Keratinocyte (primary cell): ENCODE measurements around the gene HTRA3. TPM values are rescaled to one million over a fixed set of nuclear protein-coding genes. Genes with fewer than 3 reads are reported as not detected.

Experiments
- DNase-seq: peaks from one replicate; pipeline ENCODE4 v3.0.0-alpha.2; 2011; ENCODE audit warnings: low read depth, missing footprints, low spot score
- FAIRE-seq: peaks from 2 replicates; lab custom pipeline; 2011; peaks lifted over from hg19 to GRCh38; lab: Jason Lieb, UNC
- H2AFZ ChIP-seq: 2 replicates; pipeline ENCODE4 v1.6.0; 2012; ENCODE audit warnings: low read length, control low read depth, inconsistent platforms; ENCODE audit not compliant: control insufficient read depth
- H3K27ac ChIP-seq: 2 replicates; pipeline ENCODE4 v1.5.1; 2011; ENCODE audit warnings: low read length; ENCODE audit not compliant: control insufficient read depth, insufficient read depth
- H3K27me3 ChIP-seq: 3 replicates; pipeline ENCODE4 v1.6.0; 2011; ENCODE audit warnings: low read length; ENCODE audit not compliant: control insufficient read depth, insufficient read depth; ENCODE audit errors: extremely low read depth
- H3K36me3 ChIP-seq, 2 experiments: 2 replicates in 1 of 2; 3 replicates in 1 of 2; pipeline ENCODE4 v1.5.1; 2011; ENCODE audit warnings: low read length in 2 of 2, mild to moderate bottlenecking in 1 of 2; ENCODE audit not compliant: control insufficient read depth in 2 of 2, insufficient read depth in 2 of 2; ENCODE audit errors: extremely low read depth in 1 of 2
- H3K4me1 ChIP-seq: 3 replicates; pipeline ENCODE4 v1.5.1; 2011; ENCODE audit warnings: low read length; ENCODE audit not compliant: control insufficient read depth, insufficient read depth; ENCODE audit errors: extremely low read depth
- H3K4me2 ChIP-seq: 3 replicates; pipeline ENCODE4 v1.6.0; 2011; ENCODE audit warnings: low read depth, low read length; ENCODE audit not compliant: control insufficient read depth, insufficient read depth; ENCODE audit errors: extremely low read depth
- H3K4me3 ChIP-seq, 3 experiments: fragments of 200-600 bp in 1 of 3; sonication (generic) in 1 of 3; 2 replicates in 2 of 3; 3 replicates in 1 of 3; pipeline ENCODE4 v1.5.1; 2011 to 2016; ENCODE audit warnings: low read length in 3 of 3, mild to moderate bottlenecking in 3 of 3, control low read depth in 2 of 3, inconsistent platforms in 1 of 3, low read depth in 1 of 3, mixed read lengths in 1 of 3, mixed run types in 1 of 3, moderate library complexity in 1 of 3; ENCODE audit not compliant: control insufficient read depth in 2 of 3, insufficient read depth in 2 of 3; ENCODE audit errors: extremely low read depth in 1 of 3
- H3K79me2 ChIP-seq: 2 replicates; pipeline ENCODE4 v1.6.0; 2012; ENCODE audit warnings: low read length; ENCODE audit not compliant: control insufficient read depth, insufficient read depth
- H3K9ac ChIP-seq: 3 replicates; pipeline ENCODE4 v1.6.0; 2011; ENCODE audit warnings: low read length; ENCODE audit not compliant: control insufficient read depth, insufficient read depth; ENCODE audit errors: extremely low read depth
- H3K9me1 ChIP-seq: 3 replicates; pipeline ENCODE4 v1.6.0; 2011; ENCODE audit warnings: low read length; ENCODE audit not compliant: control insufficient read depth, insufficient read depth; ENCODE audit errors: extremely low read depth
- H3K9me3 ChIP-seq: 2 replicates; pipeline ENCODE4 v1.5.1; 2012; ENCODE audit warnings: low read depth, low read length; ENCODE audit not compliant: control insufficient read depth
- H4K20me1 ChIP-seq: 3 replicates; pipeline ENCODE4 v1.6.0; 2011; ENCODE audit warnings: low read length; ENCODE audit not compliant: control insufficient read depth, insufficient read depth; ENCODE audit errors: extremely low read depth
- CTCF ChIP-seq, 3 experiments: IDR thresholded peaks in 1 of 3; conservative IDR thresholded peaks in 1 of 3; optimal IDR thresholded peaks in 1 of 3; 2 replicates in 2 of 3; 3 replicates in 1 of 3; pipeline versions ENCODE3 to v1.5.1; 2011; ENCODE audit warnings: low read length in 3 of 3, mild to moderate bottlenecking in 3 of 3, moderate library complexity in 2 of 3, control low read depth in 1 of 3, inconsistent platforms in 1 of 3; ENCODE audit not compliant: insufficient read depth in 2 of 3; ENCODE audit errors: extremely low read depth in 1 of 3
- EZH2 ChIP-seq: IDR thresholded peaks from one replicate; pipeline ENCODE4 v1.6.1; 2012; ENCODE audit warnings: inconsistent platforms, mild to moderate bottlenecking, low read length, moderate library complexity
- dilution Hi-C: fragments of 300-500 bp; cut with MboI; formaldehyde crosslinking; loops from one replicate; pipeline ENCODE4 v1.7.0; 2020; ENCODE audit warnings: low sequenced_read_pairs; ENCODE audit not compliant: extremely low pct_ligation_motif_present
- polyA plus RNA-seq, 5 experiments: library from polyadenylated mRNA; depleted of rRNA in 3 of 5; stranded (reverse) in 3 of 5; stranded (forward) in 1 of 5; unstranded in 1 of 5; fragments of >200 nt; gene quantifications; 1 replicate in 1 of 5; 2 replicates in 3 of 5; 3 replicates in 1 of 5; pipeline versions ENCODE4 v1.2.1 to v1.2.3, GENCODE V29; 2011 to 2012; ENCODE audit warnings: missing spikeins in 2 of 5, low read depth in 1 of 5, low replicate concordance in 1 of 5

Gene HTRA3
- polyA plus RNA-seq, 1 donor (not counting 4 experiments of a cell fraction or from before 2014, with no cell fraction given): not detected

DNA sequence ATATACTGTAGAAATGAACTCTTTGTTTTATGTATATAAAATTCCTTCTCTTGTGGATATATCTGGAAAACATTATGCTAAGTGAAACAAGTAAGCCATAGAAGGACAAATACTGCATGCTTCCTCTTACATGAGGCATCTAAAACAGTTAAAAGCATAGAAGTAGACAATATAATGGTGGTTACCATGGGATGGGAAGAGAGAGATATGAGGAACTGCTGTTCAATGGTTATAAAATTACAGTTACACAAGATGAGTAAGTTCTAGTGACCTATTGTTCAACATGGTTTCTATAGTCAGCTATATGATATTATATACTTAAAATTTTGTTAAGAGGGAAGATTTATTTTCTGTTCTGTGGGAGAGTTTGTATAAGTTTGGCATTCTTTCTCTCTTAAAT lies 43.4 kb downstream of the HTRA3 start:
- dilution Hi-C loops: no loop called here
- H3K9me3 ChIP-seq: no peaks in the 10 kb centered on the region
- no peaks in the 10 kb centered on the region for H3K9me1 ChIP-seq
- H4K20me1 ChIP-seq: no peaks in the 10 kb centered on the region
- no peak for FAIRE-seq
- no peak overlapping the region for H3K27ac ChIP-seq
- no peak overlapping the region for H3K9ac ChIP-seq
- H3K27me3 ChIP-seq: peaks cover 15% of the 10 kb centered on the region
- H2AFZ ChIP-seq: no peak overlapping the region
- no peak overlapping the region for H3K4me2 ChIP-seq
- TF ChIP-seq EZH2 (no peak), CTCF (optimal IDR thresholded peaks at IDR 0.05 in 1 of 3, IDR thresholded peaks at IDR 0.05 in 1 of 3, conservative IDR thresholded peaks at IDR 0.05 in 1 of 3; ENCODE audit: extremely low read depth in 1 of 3, insufficient read depth in 2 of 3, low read length in 3 of 3) (no peak)
- no peak overlapping the region for H3K4me3 ChIP-seq
- no peaks in the 10 kb centered on the region for H3K79me2 ChIP-seq
- H3K4me1 ChIP-seq: peaks cover 16% of the 10 kb centered on the region
- no peaks in the 10 kb centered on the region for H3K36me3 ChIP-seq
- DNase-seq: no peak

DNA sequence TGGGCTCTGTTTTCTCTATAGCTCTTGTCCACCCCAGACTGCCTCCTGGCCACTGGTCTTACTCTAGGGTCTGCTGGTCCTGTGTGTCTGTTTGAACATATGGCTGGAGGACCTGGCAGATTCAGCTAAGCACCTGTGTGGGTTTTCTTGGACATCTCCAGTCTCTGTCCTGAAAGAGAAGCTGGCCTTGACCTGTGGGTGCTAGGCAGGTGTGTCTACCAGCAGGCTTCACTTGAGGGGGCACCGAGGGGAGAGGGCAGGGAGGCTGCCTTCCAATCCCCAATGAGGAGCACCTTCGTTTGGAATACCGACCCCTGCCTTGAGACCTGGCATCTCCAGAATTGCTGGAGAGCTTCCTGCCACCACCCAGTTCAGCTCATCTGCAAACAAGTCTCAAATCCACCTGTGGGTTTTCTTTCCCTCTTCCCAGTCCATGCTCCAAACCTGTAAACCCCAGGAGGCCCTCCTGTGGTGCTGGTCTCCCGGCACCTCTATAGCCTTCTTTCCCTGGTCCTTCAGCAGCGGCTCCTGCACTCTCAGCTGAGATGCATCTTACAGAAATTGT lies 45.2 kb downstream of the HTRA3 start:
- H3K9me3 ChIP-seq: no peaks in the 10 kb centered on the region
- H3K4me3 ChIP-seq: no peak overlapping the region
- peaks cover 7% of the 10 kb centered on the region for H3K27me3 ChIP-seq
- no peak overlapping the region for H3K27ac ChIP-seq
- no peak overlapping the region for H2AFZ ChIP-seq
- no peaks in the 10 kb centered on the region for H4K20me1 ChIP-seq
- dilution Hi-C loops: no loop called here
- TF ChIP-seq CTCF (optimal IDR thresholded peaks at IDR 0.05 in 1 of 3, IDR thresholded peaks at IDR 0.05 in 1 of 3, conservative IDR thresholded peaks at IDR 0.05 in 1 of 3; ENCODE audit: extremely low read depth in 1 of 3, insufficient read depth in 2 of 3, low read length in 3 of 3): no peak
- TF ChIP-seq EZH2: no peak
- no peaks in the 10 kb centered on the region for H3K9me1 ChIP-seq
- FAIRE-seq (peak; percentile 17), DNase-seq (no peak)
- H3K36me3 ChIP-seq: no peaks in the 10 kb centered on the region
- peaks cover 22% of the 10 kb centered on the region for H3K4me1 ChIP-seq
- H3K4me2 ChIP-seq: no peak overlapping the region
- H3K9ac ChIP-seq: no peak overlapping the region
- no peaks in the 10 kb centered on the region for H3K79me2 ChIP-seq
